Measurements from ENCODE around the gene NAT8. TPM values are rescaled to one million over a fixed set of nuclear protein-coding genes. Genes with fewer than 3 reads are reported as not detected.
"Not testable (repeated sequence)": the region's sequence is repeated elsewhere in the genome, so short reads cannot be mapped to it uniquely, and the experiment has no call there.

The NAT8 gene
- total and polyA plus RNA-seq, 2 of the 13 experiments (the other 11 are each of a cell fraction or from before 2014, with no cell fraction given), result 1.9 to 12.9 TPM

- H4K20me1 ChIP-seq (ENCODE audit: insufficient read depth, low read length); H3K79me2 ChIP-seq (ENCODE audit: insufficient read depth, low read length); H3K9me3 ChIP-seq (ENCODE audit: low read length); H3K9ac ChIP-seq (ENCODE audit: insufficient read depth, low read depth, low read length); CTCF ChIA-PET (ENCODE audit: low intra/inter-chr PET ratio, low total read pairs); in situ Hi-C loops (cut with HindIII; ENCODE audit: extremely low pct_ligation_motif_present, low pct_unique_long_range_greater_than_20kb); POLR2A ChIA-PET; H2AFZ ChIP-seq (ENCODE audit: low read length); DNase-seq (ENCODE audit: low spot score); H3K4me2 ChIP-seq (ENCODE audit: low read depth, low read length); H3K27ac ChIP-seq (ENCODE audit: extremely low read length, insufficient read depth, low read length); H3K4me3 ChIP-seq (replicated peaks in 1 of 3; ENCODE audit: insufficient read depth in 1 of 3, low read depth in 2 of 3, low read length in 3 of 3); H3K27me3 ChIP-seq (ENCODE audit: control insufficient read depth in 1 of 2, insufficient read depth in 2 of 2, low read length in 2 of 2); BruUV-seq (replicated peaks); H3K36me3 ChIP-seq (replicated peaks in 1 of 2; ENCODE audit: control insufficient read depth in 1 of 2, insufficient read depth in 2 of 2, low read length in 2 of 2): not testable (repeated sequence)
- 2% methylated on average over 2 of the region's 2 CpGs for WGBS (ENCODE audit: low lambda C conversion rate)
- peaks cover 13% of the 10 kb centered on the region for H3K4me1 ChIP-seq (ENCODE audit: insufficient read depth, low read length)
- FAIRE-seq, result peak; percentile 98
- intact Hi-C loops (cut with micrococcal nuclease; ENCODE audit: unreplicated experiment), result loop anchor here (2.0 kb wide), 1 partner anchor 60 kb away; no protein-coding TSS in a partner anchor
- peak; percentile 50 for TF ChIP-seq STAG1 (CRISPR knock-in tag; IDR thresholded peaks at IDR 0.05)
- TF ChIP-seq ZNF7 (CRISPR knock-in tag; IDR thresholded peaks at IDR 0.05), result peak; percentile 97
- peak; percentile 26; the same call in 1 of the 2 replicates for TF ChIP-seq THAP11 (CRISPR knock-in tag; IDR thresholded peaks at IDR 0.05)
- TF ChIP-seq SMC3 (IDR thresholded peaks at IDR 0.05; ENCODE audit: low read length), result peak; percentile 31; the same call in 1 of the 2 replicates
- 0 out of 2 replicates have a peak, but pooled peaks have one; percentile 31 for TF ChIP-seq ZBTB7B (CRISPR knock-in tag; IDR thresholded peaks at IDR 0.05)
- ATAC-seq, result peak; percentile 95
Observed at GRCh38 chr2:73630662-73631266, 11.5 kb downstream of the NAT8 start.

DNA sequence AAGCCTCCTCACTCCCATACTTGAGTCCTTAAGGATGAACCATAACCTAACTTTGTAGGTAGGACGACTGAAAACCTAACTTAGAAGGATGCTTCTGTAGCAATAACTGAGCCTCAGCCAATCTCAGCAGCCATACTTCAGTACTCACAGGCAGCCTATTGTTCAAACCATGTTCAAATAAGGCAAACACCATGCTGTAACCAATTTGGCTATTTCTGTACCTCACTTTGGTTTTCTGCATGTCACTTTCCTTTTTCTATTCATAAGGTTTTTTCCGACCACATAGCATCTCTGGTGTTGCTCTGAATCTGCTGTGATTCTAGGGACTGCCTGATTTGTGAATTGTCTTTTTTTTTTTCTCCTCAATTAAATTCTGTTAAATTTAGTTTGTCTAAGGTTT lies 13.7 kb downstream of the NAT8 start:
- H3K79me2 ChIP-seq (ENCODE audit: insufficient read depth, low read length); ATAC-seq; H3K9ac ChIP-seq (ENCODE audit: insufficient read depth, low read depth, low read length); H2AFZ ChIP-seq (ENCODE audit: low read length); CTCF ChIA-PET (ENCODE audit: low intra/inter-chr PET ratio, low total read pairs); H3K27me3 ChIP-seq (ENCODE audit: control insufficient read depth in 1 of 2, insufficient read depth in 2 of 2, low read length in 2 of 2); H3K27ac ChIP-seq (ENCODE audit: extremely low read length, insufficient read depth, low read length); FAIRE-seq; in situ Hi-C loops (cut with HindIII; ENCODE audit: extremely low pct_ligation_motif_present, low pct_unique_long_range_greater_than_20kb); H3K4me3 ChIP-seq (replicated peaks in 1 of 3; ENCODE audit: insufficient read depth in 1 of 3, low read depth in 2 of 3, low read length in 3 of 3); POLR2A ChIA-PET; BruUV-seq (replicated peaks); DNase-seq (ENCODE audit: low spot score); H3K4me2 ChIP-seq (ENCODE audit: low read depth, low read length); H3K9me3 ChIP-seq (ENCODE audit: low read length); H4K20me1 ChIP-seq (ENCODE audit: insufficient read depth, low read length); H3K36me3 ChIP-seq (replicated peaks in 1 of 2; ENCODE audit: control insufficient read depth in 1 of 2, insufficient read depth in 2 of 2, low read length in 2 of 2); intact Hi-C loops (cut with micrococcal nuclease; ENCODE audit: unreplicated experiment): not testable (repeated sequence)
- WGBS (ENCODE audit: low lambda C conversion rate), result 28% methylated on average over 2 of the region's 2 CpGs
- peaks cover 21% of the 10 kb centered on the region for H3K4me1 ChIP-seq (ENCODE audit: insufficient read depth, low read length)

GRCh38 chr2:73626237-73626636 lies 16.0 kb downstream of the NAT8 start:
- H3K27me3 ChIP-seq (ENCODE audit: control insufficient read depth in 1 of 2, insufficient read depth in 2 of 2, low read length in 2 of 2); DNase-seq (ENCODE audit: low spot score); BruUV-seq (replicated peaks); H4K20me1 ChIP-seq (ENCODE audit: insufficient read depth, low read length); intact Hi-C loops (cut with micrococcal nuclease; ENCODE audit: unreplicated experiment); H2AFZ ChIP-seq (ENCODE audit: low read length); in situ Hi-C loops (cut with HindIII; ENCODE audit: extremely low pct_ligation_motif_present, low pct_unique_long_range_greater_than_20kb); ATAC-seq; FAIRE-seq; H3K9ac ChIP-seq (ENCODE audit: insufficient read depth, low read depth, low read length); H3K79me2 ChIP-seq (ENCODE audit: insufficient read depth, low read length); H3K36me3 ChIP-seq (replicated peaks in 1 of 2; ENCODE audit: control insufficient read depth in 1 of 2, insufficient read depth in 2 of 2, low read length in 2 of 2); CTCF ChIA-PET (ENCODE audit: low intra/inter-chr PET ratio, low total read pairs); H3K9me3 ChIP-seq (ENCODE audit: low read length); H3K27ac ChIP-seq (ENCODE audit: extremely low read length, insufficient read depth, low read length); H3K4me2 ChIP-seq (ENCODE audit: low read depth, low read length); H3K4me3 ChIP-seq (replicated peaks in 1 of 3; ENCODE audit: insufficient read depth in 1 of 3, low read depth in 2 of 3, low read length in 3 of 3): not testable (repeated sequence)
- peaks cover 14% of the 10 kb centered on the region for H3K4me1 ChIP-seq (ENCODE audit: insufficient read depth, low read length)
- POLR2A ChIA-PET, result interaction anchor here (0.7 kb wide), 1 partner anchor 30 kb away, joined by 3 read pairs; no protein-coding TSS in a partner anchor
- 64% methylated on average over 5 of the region's 5 CpGs for WGBS (ENCODE audit: low lambda C conversion rate)
